HFF-Myc (cell line): ENCODE data around the gene EDC4.

Experiments
- DNase-seq: peaks from one replicate; pipeline ENCODE4 v3.0.0-alpha.2; 2011; ENCODE audit warnings: low read depth; ENCODE audit errors: extremely low read depth
- H3K4me3 ChIP-seq: replicated peaks from 2 replicates; pipeline ENCODE4 v1.5.1; 2011; ENCODE audit warnings: low read depth, mild to moderate bottlenecking, control low read depth, low read length
- CTCF ChIP-seq: IDR thresholded peaks from 2 replicates; pipeline ENCODE4 v1.5.1; 2012; ENCODE audit warnings: mild to moderate bottlenecking, low read depth, low read length, control low read depth; ENCODE audit errors: missing control alignments

EDC4 gene

GRCh38 chr16:67924140-67924906, 51.5 kb downstream of the EDC4 start:
- no peak for DNase-seq
- no peak for TF ChIP-seq CTCF
- no peak overlapping the region for H3K4me3 ChIP-seq

GRCh38 chr16:67926181-67926750, 53.4 kb downstream of the EDC4 start:
- no peak for DNase-seq
- H3K4me3 ChIP-seq = no peak overlapping the region
- peak; percentile 2 for TF ChIP-seq CTCF

- H3K4me3 ChIP-seq = no peak overlapping the region
- no peak for TF ChIP-seq CTCF
- DNase-seq = no peak
Measured at GRCh38 chr16:67927131-67927941, 54.5 kb downstream of the EDC4 start.

- no peak for DNase-seq
- no peak overlapping the region for H3K4me3 ChIP-seq
- no peak for TF ChIP-seq CTCF
Measured at GRCh38 chr16:67928147-67928546, 55.3 kb downstream of the EDC4 start.

- DNase-seq = no peak
- no peak overlapping the region for H3K4me3 ChIP-seq
- TF ChIP-seq CTCF = peak; percentile 95
Measured at GRCh38 chr16:67928561-67929364, 55.9 kb downstream of the EDC4 start.

GRCh38 chr16:67930191-67930590, 57.3 kb downstream of the EDC4 start:
- H3K4me3 ChIP-seq = no peak overlapping the region
- no peak for DNase-seq
- no peak for TF ChIP-seq CTCF
